HG02588 (cell line): ENCODE measurements around the gene C9.
A peak's percentile ranks its signal among the peaks of the same experiment; 100 is the strongest.
"Not testable (repeated sequence)": the region's sequence is repeated elsewhere in the genome, so short reads cannot be mapped to it uniquely, and the experiment has no call there.

Experiments
- ATAC-seq: cut with Tn5 transposase; IDR thresholded peaks from one replicate; pipeline ENCODE4 v1.9.1; 2021; ENCODE audit warnings: mild to moderate bottlenecking, moderate library complexity; ENCODE audit not compliant: unreplicated experiment

Gene C9

DNA sequence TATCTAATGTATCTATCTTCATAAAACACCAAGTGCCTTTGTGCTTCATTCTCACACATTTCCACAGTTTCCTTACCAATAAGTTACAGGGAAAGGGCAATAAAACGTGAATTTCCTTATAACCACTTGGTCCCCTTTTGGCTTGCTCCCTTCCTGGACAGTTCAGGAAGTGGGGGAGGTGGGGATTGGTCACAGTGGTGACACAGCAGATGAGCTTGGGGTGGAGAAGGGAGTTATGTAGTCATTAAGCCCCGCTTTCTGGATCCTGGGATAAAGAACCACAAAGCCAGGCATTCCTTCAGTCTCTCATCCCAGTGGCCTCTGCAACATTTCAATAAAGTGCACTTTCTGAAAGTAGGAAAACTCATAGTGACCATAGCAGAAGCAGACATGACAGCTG, 97.9 kb downstream of the C9 start:
- no peak for ATAC-seq

DNA sequence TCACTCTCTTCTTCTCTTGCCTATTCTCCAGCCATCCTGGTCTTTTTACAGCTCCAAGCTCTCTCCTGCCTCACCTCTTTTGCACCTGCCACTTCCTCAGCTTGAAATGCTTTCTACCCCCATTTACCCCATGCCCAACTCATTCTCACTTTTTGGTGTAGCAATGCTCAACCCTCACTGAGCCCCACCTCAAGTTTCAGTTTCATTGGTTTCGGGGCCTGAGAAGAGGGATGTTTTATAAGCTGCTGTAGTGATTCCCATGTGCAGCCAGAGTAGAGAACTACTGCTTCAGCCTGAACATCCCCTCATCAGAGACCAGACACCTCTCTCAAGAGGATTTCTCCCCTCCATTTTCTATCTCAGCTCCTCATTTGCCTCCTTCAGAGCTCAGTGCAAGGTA, 99.8 kb downstream of the C9 start:
- peak; percentile 93 for ATAC-seq

DNA sequence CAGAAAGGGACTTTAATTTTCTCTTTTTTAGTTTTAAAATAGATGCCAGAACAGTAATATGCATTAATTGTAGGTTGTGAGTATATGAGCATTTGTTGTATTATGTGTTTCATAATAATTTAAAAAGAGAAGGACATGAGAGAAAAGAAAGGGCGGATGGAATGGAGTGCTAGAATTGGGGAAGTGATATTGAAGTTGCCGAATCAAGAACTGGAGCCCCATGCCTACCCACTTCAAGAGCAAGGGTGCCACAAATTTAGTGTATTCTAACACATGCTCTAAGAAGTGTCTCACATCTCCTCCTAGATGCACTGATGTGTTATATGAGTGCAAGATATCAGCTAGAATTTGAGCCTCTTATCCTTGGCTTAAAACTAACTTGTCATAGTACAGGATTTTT, 101.3 kb downstream of the C9 start:
- no peak for ATAC-seq

DNA sequence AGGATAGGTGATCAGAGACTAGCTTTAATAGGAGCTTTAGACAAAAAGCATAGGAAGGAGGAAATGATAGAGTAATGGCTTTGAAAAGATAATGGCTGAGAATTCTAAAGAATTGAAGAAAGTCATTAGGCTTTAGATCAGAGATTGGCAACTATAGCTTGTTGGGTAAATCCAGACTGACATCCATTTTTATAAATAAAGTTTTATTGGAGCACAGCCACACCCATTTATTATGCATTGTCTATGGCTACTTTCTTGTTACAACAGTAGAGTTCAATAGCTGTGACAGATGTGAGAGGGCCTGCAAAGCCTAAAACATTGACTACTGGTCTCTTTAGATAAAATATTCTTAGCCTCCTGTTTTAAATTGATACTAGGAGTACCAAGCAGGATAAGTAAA, 104.2 kb downstream of the C9 start:
- no peak for ATAC-seq

DNA sequence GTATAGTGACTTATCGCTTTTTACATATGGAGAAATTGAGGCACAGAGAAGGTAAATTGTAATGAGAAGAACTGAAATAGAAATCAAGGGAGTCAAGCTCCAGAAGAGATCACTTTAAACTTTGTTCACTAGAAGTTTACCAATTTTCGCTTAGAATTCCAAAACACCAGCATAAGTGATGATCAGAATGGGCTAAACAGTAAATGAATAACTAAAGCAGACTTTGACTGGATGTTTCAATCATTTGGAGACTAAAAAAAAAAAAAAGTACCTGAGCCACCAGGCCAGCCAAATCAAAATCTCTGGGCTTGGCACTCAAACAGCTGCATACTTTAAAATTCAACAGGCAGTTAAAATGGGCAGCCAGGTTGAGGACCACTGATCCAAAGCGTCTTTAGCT, 106.7 kb downstream of the C9 start:
- ATAC-seq = no peak

DNA sequence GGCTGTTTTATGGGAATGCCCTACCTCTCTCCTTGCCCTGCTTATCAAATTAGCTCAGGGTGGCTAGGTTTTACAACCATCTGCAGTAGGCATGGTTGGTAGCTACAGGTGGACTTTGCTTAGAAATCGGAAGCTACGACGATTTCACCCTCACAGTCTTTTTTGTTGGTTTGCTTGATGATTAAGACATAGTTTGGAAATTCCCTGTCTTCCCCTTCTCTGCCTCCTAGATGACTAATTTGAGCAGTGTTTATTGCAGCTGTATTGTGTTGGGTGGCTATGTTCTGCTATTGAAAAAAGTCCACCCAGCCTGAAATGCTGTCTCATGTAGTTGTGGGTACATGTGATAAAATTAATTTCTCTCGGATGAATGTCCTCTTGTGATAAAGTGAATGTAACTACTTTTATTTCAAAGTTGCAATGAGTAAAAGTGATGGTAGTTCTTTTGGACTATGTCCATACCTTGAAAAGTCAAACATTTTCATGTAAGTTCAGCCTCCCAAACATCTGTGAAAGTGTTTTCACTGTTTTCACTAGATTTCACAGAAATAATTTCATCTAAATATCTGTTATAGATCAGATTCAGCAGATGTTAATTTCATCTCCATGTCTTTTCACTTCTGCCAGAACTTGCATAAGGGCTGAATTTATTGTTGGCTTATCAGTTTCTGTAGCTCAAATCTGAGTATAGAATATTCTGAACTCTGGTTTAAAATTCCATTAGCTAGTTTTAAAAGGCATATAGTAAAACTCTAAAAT, 107.6 kb downstream of the C9 start:
- peak; percentile 84 for ATAC-seq

DNA sequence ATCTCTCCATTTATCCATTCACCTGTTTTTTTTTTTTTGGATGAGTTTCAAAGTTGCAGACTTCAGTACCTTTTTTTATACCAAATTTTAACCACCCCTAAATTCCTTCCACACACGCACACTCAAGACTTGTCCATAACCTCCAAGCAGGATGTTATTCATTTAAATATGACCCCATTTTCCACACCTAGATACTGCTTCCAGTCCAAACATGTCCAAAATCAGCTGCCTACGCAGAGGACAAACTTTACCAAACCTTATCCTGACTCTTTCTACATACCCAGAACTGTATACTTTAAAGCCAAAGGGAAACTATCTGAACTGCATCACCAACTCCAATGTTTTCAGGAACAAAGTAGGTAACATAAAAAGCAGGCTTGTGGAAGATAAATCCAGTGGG, 108.9 kb downstream of the C9 start:
- no peak for ATAC-seq

DNA sequence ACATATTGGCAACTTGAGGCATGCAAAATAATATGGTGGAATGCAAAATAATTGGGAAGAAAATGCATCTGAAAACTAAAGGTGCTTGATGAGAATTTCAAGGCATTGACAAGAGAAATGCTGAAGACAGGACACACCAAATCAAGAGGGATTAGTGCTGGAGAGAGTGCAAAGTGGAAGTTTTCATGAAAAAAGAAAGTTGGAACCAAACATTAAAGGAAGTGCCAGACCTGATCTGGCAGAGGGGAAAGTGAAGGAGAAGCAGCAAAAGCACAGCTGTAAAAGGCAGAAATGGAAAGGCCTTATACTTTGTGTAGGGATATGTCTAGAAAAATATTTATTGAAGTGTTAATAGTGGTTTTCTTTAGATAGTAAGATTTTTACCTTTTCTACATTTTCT, 109.6 kb downstream of the C9 start:
- ATAC-seq = no peak

DNA sequence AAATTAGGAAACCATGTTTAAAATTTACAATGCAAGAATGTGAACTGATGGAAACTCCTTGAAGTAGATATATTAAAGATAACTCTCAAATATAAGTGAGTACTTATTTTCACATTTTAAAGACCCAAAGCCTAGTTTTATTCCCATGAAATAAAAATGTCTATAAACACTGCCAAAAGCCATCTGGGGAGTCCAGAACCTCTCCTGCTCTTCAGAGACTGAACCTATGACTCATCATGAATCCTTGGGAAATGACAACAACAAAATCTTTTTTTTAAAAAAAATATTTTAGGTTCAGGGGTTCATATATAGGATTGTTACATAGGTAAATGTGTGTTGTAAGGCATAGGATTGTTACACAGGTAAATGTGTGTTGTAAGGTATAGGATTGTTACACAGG, 111.1 kb downstream of the C9 start:
- no peak for ATAC-seq

DNA sequence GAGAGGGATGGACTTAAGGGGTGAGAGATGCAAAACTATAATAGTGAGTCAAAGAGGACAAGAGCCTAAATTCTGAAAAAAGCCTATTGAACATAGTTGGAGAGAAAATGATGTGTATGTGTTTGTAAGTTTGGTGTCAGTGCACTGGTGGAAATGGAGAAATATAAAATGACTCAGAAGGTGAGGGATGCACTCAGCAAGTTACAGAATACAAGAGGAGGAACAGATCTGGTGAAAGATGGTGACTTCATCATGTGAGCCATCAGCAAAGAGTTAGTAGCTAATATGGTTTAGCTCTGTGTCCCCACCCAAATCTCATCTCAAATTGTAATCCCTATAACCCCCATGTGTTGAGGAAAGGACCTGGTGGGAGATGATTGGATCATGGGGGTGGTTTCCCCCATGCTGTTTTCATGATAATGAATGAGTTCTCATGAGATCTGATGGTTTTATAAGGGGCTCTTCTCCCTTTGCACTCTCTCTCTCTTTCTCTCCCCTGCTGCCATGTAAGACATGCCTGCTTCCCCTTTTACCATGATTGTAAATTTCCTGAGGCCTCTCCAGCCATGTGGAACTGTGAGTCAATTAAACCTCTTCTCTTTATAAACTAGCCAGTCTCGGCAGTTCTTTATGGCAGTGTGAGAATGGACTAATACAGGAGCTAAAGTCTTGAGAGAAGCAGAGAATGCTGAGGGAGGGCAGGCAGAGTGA, 114.6 kb downstream of the C9 start:
- ATAC-seq = no peak

DNA sequence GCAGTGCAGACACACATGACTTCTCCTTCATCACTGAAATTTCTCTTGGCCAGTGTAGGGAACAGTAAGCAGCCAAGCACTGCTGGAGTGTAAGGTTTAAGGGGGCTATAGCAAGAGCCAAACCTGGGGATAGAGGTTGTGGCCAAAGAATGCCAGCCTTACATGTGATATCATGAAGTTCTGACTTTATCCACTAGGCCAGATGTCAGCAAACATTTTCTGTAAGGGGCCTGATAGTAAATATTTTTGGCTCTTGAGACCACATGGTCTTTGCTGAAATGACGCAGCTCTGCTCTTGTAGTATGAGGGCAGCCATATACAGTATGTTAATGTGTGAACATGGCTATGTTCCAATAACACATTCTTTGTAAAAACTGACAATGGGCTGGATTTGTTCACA, 115.2 kb downstream of the C9 start:
- ATAC-seq = no peak

DNA sequence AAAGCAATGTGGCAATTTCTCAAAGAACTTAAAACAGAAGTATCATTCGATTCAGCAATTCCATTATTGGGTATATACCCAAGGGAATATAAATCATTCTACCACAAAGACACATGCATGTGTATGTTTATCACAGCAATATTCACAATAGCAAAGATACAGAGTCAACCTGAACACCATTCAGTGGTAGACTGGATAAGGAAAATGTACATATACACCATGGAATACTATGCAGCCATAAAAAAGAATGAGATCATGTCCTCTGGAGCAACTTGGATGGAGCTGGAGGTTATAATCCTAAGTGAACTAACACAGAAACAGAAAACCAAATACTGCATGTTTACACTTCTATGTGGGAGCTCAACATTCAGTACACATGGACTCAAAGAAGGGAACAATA, 123.5 kb downstream of the C9 start:
- ATAC-seq = no peak

DNA sequence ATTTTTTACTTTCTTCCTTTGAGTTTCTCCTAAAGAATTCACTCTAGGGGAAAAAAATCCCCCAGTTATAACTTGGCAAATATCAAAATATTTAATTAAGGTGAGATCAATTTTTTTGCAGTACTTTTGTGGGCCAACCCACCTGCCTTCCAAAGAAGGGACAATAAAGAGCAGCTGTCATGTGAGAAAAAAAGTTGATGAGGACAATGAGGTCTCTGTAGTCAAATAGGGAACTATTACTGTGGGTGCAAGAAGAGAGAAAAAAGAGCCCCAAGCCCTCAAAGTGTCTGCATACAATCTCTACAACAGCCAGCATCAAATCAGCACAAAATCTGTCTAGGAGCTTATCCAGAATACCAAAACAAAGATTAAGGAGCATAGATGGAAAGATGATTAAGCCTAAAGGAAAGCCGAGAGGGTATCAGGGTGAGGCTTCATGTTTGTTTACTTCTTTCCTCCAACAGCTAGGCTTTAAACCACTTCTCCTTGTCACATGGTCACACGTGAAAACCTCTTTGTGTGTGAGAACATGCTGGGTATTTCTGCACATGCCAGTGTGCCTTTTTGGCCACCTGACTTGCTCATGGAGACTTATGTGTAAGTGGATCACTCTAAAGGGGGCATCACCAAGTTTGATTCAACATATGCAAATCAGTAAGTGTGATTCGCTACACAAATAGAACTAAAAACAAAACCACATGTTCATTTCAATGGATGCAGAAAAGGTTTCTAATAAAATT, 125.8 kb downstream of the C9 start:
- ATAC-seq = no peak

DNA sequence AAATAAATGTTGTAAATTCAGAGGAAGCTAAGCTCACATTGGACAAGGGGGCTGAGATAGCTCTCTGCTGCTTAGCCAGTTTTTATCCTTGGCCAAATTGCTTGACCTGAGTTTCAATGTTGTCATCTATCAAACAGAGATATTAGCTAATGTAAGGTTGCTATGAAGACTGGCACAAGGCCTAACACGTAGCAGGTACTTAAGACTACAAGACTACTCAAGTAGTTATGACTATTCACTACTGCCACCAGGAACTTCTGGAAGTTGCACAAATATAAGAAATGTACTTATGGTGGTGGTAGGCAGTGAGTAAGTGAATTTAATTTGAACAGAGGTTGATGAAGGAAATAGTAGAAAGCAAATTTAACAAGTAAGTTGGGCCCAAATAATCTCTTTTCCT, 127.6 kb downstream of the C9 start:
- ATAC-seq = no peak

DNA sequence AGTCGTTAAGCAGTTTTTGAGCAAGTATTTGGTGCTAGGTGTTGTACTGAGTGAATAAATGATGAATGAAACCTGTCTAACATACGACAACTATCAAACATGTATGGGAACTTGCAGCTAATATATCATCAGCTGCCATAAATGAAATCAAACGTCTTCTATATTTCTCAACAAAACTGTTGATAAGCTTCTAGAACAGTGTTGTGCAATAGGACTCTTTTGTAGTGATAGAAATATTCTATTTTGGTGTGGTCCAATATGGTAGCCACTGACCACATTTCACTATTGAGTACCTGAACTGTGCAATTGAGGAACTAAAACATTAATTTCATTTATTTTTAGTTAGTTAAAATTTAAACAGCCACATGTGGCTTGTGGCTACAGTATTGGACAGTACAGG, 128.6 kb downstream of the C9 start:
- ATAC-seq = no peak

DNA sequence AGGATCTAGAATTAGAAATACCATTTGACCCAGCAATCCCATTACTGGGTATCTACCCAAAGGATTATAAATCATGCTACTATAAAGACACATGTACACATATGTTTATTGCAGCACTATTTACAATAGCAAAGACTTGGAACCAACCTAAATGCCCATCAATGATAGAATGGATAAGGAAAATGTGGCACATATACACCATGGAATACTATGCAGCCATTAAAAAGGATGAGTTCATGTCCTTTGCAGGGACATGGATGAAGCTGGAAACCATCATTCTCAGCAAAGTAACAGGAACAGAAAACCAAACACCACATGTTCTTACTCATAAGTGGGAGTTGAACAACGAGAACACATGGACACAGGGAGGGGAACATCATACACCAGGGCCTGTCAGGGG, 129.8 kb downstream of the C9 start:
- not testable (repeated sequence) for ATAC-seq
